Measurements from ENCODE around the gene MAOA.

MAOA gene

DNA sequence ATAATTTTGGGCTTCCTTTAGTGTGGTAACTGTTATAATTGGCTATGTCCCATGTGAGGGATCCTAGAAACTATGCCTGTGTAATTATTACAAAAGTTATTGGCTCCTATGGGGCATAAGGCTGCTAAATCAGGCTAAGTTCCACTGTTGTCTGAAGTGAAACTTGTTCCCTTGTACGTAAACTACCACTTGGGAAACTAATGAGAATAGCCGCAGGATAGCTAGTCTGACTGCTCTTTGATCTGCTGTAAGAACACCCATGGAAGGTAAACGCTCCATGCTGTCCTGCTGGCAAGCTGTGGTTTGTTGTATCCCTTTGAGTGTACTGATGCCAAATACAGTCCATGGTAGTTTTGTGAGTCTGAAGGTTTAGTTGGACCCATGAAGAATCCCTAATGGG lies 9.3 kb upstream of the MAOA start:
- TF ChIP-seq, protein P1, sequence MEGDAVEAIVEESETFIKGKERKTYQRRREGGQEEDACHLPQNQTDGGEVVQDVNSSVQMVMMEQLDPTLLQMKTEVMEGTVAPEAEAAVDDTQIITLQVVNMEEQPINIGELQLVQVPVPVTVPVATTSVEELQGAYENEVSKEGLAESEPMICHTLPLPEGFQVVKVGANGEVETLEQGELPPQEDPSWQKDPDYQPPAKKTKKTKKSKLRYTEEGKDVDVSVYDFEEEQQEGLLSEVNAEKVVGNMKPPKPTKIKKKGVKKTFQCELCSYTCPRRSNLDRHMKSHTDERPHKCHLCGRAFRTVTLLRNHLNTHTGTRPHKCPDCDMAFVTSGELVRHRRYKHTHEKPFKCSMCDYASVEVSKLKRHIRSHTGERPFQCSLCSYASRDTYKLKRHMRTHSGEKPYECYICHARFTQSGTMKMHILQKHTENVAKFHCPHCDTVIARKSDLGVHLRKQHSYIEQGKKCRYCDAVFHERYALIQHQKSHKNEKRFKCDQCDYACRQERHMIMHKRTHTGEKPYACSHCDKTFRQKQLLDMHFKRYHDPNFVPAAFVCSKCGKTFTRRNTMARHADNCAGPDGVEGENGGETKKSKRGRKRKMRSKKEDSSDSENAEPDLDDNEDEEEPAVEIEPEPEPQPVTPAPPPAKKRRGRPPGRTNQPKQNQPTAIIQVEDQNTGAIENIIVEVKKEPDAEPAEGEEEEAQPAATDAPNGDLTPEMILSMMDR (IDR thresholded peaks at IDR 0.05): no peak

DNA sequence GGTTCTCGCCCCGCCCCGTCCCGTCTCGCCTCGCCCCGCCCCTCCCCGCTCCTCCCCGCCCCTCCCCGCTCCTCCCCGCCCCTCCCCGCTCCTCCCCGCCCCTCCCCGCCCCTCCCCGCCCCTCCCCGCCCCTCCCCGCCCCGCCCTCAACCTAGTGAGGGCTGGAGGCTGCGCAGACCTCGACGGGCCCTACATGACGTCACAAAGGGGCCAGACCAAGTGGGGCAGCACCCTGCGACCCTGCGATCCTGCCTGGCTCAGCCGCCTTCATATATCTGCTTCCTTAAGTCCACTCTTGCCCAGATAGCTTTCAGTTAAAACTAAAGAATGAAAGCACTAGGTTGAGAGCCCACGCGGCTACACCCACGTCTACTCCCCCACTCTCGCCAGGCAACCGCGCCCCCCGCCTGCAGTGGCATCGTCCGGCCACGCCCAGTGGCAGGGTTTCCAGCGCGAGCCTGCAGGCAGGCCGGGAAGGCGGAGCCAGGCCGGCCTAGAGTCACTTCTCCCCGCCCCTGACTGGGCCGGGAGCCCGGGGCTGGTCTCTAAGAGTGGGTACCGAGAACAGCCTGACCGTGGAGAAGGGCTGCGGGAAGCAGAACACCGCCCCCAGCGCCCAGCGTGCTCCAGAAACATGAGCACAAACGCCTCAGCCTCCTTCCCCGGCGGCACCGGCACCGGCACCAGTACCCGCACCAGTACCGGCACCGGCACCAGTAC lies 1.5 kb upstream of the MAOA start:
- TF ChIP-seq, protein P1 (IDR thresholded peaks at IDR 0.05): 0 out of 2 replicates have a peak, but pooled peaks have one; percentile 13

DNA sequence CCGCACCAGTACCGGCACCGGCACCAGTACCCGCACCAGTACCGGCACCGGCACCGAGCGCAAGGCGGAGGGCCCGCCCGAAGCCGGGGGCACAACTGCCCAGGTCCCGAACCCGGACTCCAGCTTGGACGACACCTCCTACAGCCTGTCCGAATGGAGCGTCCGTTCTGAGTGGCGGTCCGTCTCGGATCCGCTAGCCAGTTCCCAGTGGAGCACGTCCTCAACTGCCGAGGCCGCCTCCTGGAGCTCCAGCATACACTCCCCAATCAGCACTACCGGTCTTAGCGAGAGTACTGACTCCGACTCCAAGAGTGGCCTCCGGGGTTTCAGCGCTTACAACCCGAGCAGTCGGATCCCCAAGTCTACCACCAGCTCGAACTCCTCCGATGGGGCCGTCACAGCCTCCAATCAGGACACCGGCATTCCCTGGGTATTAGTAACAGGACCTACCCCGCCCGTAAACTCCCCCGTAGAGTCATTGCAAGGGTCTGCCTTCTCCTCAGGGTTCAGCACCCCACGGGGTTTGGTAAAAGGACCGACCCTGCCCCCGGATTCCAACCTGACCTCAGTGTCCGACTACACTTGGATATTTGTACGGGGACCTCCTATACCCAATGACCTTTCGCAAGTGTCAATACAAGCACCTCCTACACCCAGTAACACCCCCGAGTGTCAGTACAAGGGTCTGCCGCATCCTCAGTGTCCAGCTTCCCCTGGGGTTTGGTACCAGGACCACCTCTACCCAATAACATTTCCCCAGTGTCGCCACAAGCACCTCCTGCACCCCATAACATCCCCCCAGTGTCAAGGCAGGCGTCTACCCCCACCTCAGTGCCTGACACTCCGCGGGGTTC lies 721 bp upstream of the MAOA start:
- TF ChIP-seq, protein P1 (IDR thresholded peaks at IDR 0.05): no peak

DNA sequence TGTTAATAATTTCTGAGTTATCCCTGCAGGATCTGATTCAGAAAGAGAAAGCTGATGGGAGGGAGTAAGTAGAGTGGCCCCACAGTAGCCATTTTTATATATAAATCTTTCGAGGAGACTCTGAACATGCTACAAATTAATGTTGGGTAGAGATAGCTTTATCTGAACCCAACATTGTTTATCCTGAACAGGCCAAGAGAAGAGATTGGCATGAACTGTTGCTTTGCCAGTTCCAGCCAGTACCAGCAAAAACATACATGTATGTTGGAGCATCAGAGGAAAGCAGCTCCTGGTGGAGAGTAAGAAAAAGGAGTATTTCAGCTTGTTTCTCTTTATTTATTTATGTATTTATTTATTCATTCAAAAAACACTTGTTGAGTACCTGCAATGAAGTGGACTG lies 1.6 kb downstream of the MAOA start:
- TF ChIP-seq, protein P1 (IDR thresholded peaks at IDR 0.05): no peak

DNA sequence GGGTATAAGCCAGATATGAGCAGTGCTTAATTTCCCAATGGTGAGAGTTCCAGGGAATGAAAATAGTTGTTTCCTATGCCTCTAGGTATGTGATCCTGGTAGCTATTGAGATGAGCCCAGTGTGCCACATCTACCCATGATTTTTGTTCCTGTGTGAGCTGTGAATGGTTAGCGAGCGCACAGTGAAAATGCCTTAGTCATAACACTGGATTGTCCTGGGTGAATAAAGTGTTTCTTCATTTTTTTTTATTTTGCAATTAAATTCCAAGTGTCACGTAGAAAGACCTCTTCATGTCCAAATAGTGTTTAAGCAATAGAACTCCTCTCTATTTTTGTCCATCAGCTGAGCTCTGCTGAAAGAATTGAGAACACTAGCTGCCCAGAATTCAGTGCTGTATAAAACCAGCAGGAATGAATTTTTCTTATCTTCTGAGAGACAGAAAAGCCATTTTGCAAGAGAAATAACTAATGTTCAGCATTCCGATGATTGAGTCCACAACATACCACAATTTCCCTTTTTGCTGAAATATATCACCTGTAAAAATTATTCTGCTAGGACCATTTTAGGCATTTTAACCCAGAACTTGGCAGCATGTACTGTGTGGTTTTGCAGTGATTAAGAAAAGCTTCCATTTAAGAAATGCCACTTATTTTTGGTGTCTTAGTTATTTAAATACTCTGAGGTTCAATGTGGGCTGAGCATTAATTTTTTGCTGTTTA lies 5.6 kb downstream of the MAOA start:
- TF ChIP-seq, protein P1 (IDR thresholded peaks at IDR 0.05): no peak

DNA sequence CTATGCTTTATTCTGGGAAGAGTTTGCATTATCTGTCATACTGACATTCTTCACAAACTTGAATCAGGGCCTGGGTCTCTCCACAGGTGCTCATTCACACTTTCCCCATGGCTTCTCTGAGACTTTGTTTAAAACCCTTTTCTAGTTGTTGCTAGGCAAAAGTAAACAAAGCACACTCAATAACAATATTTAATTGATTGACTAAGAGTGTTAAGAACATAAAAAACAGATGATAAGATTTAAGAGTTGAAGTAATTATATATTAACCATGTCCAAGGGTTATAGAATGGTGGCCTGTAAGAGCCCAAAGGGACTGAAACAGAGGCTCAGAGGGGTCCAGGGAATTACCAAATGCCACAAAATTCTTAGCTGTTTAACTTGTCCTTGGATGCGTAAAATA lies 7.1 kb downstream of the MAOA start:
- TF ChIP-seq, protein P1 (IDR thresholded peaks at IDR 0.05): no peak

DNA sequence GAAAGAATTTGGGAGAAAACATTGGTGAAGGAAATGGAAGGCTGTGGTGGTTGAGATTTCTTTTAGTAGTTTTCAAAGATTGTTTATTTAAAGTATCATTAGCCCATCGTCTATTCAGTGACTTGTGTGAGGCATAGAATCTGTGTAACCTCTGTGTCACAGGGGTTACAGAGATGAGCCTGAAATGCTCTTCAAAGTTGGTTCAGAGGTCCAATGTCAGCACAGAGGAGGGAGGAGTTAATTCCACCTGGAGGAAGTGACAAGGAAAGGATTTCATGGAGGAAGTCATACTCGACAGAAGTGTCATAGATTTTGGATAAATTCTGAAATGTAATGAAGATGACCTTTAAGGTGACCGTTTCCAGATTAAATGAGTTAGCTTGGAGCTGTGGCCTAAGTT lies 8.2 kb downstream of the MAOA start:
- TF ChIP-seq, protein P1 (IDR thresholded peaks at IDR 0.05): no peak

All from LNCAP (cell line).